ENCODE results near the gene AK9.

Gene AK9

GRCh38 chr6:109718991-109719390, 28.0 kb upstream of the AK9 start:
- Histone ChIP-seq H3K9me3 (ENCODE audit: insufficient read depth, low read depth, low read length) (no peaks in the 10 kb centered on the region), H3K9me2 (replicated peaks; ENCODE audit: low read depth, low read length) (no peaks in the 10 kb centered on the region), H3K36me3 (ENCODE audit: insufficient read depth, low read length) (peaks cover 27% of the 10 kb centered on the region; the same call in 1 of the 2 replicates), H2AFZ (ENCODE audit: low read length) (no peak overlapping the region), H4K20me1 (ENCODE audit: insufficient read depth, low read length, poor library complexity, severe bottlenecking) (no peaks in the 10 kb centered on the region), H3F3A (ENCODE audit: low read depth) (no peaks in the 10 kb centered on the region), H3K4me3 (ENCODE audit: low read length, poor library complexity, severe bottlenecking) (no peak overlapping the region), H3K4me1 (ENCODE audit: insufficient read depth, low read length, poor library complexity, severe bottlenecking) (peaks cover 3% of the 10 kb centered on the region), H3K27me3 (ENCODE audit: insufficient read depth, low read length, poor library complexity, severe bottlenecking) (no peaks in the 10 kb centered on the region), H3K4me2 (ENCODE audit: low read depth, low read length, poor library complexity, severe bottlenecking) (no peak overlapping the region), H3K9ac (ENCODE audit: low read depth, low read length, poor library complexity, severe bottlenecking) (no peak overlapping the region), H3K79me2 (ENCODE audit: insufficient read depth, low read length) (no peaks in the 10 kb centered on the region)
- TF ChIP-seq CTCF (conservative IDR thresholded peaks at IDR 0.05; ENCODE audit: low read length) (no peak), EZH2phosphoT487 (IDR thresholded peaks at IDR 0.05; ENCODE audit: borderline replicate concordance) (no peak)

- no peaks in the 10 kb centered on the region for H4K20me1 ChIP-seq (ENCODE audit: insufficient read depth, low read length, poor library complexity, severe bottlenecking)
- no peaks in the 10 kb centered on the region for H3K27me3 ChIP-seq (ENCODE audit: insufficient read depth, low read length, poor library complexity, severe bottlenecking)
- H3K4me2 ChIP-seq (ENCODE audit: low read depth, low read length, poor library complexity, severe bottlenecking), result no peak overlapping the region
- H3K9me2 ChIP-seq (replicated peaks; ENCODE audit: low read depth, low read length), result no peaks in the 10 kb centered on the region
- peaks cover 27% of the 10 kb centered on the region; the same call in 1 of the 2 replicates for H3K36me3 ChIP-seq (ENCODE audit: insufficient read depth, low read length)
- TF ChIP-seq CTCF (conservative IDR thresholded peaks at IDR 0.05; ENCODE audit: low read length) (no peak), EZH2phosphoT487 (IDR thresholded peaks at IDR 0.05; ENCODE audit: borderline replicate concordance) (no peak)
- no peak overlapping the region for H3K9ac ChIP-seq (ENCODE audit: low read depth, low read length, poor library complexity, severe bottlenecking)
- H3K9me3 ChIP-seq (ENCODE audit: insufficient read depth, low read depth, low read length), result no peaks in the 10 kb centered on the region
- no peak overlapping the region for H3K4me3 ChIP-seq (ENCODE audit: low read length, poor library complexity, severe bottlenecking)
- peaks cover 9% of the 10 kb centered on the region for H3K79me2 ChIP-seq (ENCODE audit: insufficient read depth, low read length)
- H3F3A ChIP-seq (ENCODE audit: low read depth), result no peaks in the 10 kb centered on the region
- no peak overlapping the region for H2AFZ ChIP-seq (ENCODE audit: low read length)
- H3K4me1 ChIP-seq (ENCODE audit: insufficient read depth, low read length, poor library complexity, severe bottlenecking), result peaks cover 3% of the 10 kb centered on the region
Measured at GRCh38 chr6:109717971-109718370, 27.0 kb upstream of the AK9 start.

GRCh38 chr6:109715616-109716015, 24.6 kb upstream of the AK9 start:
- Histone ChIP-seq H3K9me2 (replicated peaks; ENCODE audit: low read depth, low read length) (no peaks in the 10 kb centered on the region), H3K9ac (ENCODE audit: low read depth, low read length, poor library complexity, severe bottlenecking) (no peak overlapping the region), H3F3A (ENCODE audit: low read depth) (no peaks in the 10 kb centered on the region), H3K4me1 (ENCODE audit: insufficient read depth, low read length, poor library complexity, severe bottlenecking) (peaks cover 3% of the 10 kb centered on the region), H2AFZ (ENCODE audit: low read length) (no peak overlapping the region), H3K9me3 (ENCODE audit: insufficient read depth, low read depth, low read length) (no peaks in the 10 kb centered on the region), H3K36me3 (ENCODE audit: insufficient read depth, low read length) (peaks cover 25% of the 10 kb centered on the region; the same call in 1 of the 2 replicates), H3K79me2 (ENCODE audit: insufficient read depth, low read length) (peaks cover 16% of the 10 kb centered on the region), H3K27me3 (ENCODE audit: insufficient read depth, low read length, poor library complexity, severe bottlenecking) (no peaks in the 10 kb centered on the region), H3K4me2 (ENCODE audit: low read depth, low read length, poor library complexity, severe bottlenecking) (no peak overlapping the region), H4K20me1 (ENCODE audit: insufficient read depth, low read length, poor library complexity, severe bottlenecking) (no peaks in the 10 kb centered on the region), H3K4me3 (ENCODE audit: low read length, poor library complexity, severe bottlenecking) (no peak overlapping the region)
- TF ChIP-seq EZH2phosphoT487 (IDR thresholded peaks at IDR 0.05; ENCODE audit: borderline replicate concordance), result no peak
- no peak for TF ChIP-seq CTCF (conservative IDR thresholded peaks at IDR 0.05; ENCODE audit: low read length)
